ENCODE data around the gene ATL3.

DNA sequence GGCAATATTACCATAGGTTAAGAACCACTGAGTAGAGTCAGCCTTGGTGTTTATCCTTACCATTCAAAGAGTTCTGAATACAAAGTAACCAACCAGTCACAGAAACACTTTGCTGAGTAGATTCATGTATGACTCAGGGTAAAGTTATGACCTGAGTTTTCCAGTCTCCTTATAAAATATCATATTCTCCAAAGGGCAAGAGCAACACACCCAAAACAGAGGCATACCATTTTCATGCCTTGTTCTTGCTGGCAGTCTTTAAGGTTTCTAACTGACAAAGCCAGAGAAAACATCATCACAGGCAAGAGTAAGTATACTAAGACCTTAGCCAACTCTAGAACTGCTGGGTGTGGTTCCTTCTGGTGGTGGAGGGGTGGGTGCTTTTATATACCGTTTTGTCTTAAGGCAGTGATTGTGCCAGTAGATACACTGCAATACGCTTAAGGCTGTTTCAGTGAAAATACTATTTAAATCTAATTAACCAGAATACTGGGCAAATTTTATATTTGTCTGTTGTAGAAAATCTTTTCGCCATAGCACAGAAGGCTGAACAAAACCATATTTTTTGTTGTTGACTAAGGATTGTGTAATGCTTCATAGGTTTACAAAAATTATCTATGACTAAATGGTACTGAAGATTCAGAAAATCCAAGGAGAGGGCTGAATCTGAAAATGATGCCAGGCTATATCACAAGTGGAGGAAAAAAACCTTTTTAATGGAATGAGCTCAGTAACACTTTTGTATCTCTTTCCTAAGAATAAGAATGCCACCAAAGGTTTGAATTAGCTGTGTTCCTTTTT is 3.0 kb downstream of the ATL3 start:
- TF ChIP-seq, protein P1, sequence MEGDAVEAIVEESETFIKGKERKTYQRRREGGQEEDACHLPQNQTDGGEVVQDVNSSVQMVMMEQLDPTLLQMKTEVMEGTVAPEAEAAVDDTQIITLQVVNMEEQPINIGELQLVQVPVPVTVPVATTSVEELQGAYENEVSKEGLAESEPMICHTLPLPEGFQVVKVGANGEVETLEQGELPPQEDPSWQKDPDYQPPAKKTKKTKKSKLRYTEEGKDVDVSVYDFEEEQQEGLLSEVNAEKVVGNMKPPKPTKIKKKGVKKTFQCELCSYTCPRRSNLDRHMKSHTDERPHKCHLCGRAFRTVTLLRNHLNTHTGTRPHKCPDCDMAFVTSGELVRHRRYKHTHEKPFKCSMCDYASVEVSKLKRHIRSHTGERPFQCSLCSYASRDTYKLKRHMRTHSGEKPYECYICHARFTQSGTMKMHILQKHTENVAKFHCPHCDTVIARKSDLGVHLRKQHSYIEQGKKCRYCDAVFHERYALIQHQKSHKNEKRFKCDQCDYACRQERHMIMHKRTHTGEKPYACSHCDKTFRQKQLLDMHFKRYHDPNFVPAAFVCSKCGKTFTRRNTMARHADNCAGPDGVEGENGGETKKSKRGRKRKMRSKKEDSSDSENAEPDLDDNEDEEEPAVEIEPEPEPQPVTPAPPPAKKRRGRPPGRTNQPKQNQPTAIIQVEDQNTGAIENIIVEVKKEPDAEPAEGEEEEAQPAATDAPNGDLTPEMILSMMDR (IDR thresholded peaks at IDR 0.05 in 4 of 5, conservative IDR thresholded peaks at IDR 0.05 in 1 of 5), result no peak
- no peak for TF ChIP-seq POLR2A (IDR thresholded peaks at IDR 0.05)

All from gastrocnemius medialis (tissue), 4 donors.